IMR-90 (cell line): ENCODE measurements around the gene TENM4. TPM values are rescaled to one million over a fixed set of nuclear protein-coding genes. Genes with fewer than 3 reads are reported as not detected.

Source experiments
- ATAC-seq: fragments of 200-7000 bp; cut with Tn5 transposase; 2 replicates; pipeline ENCODE4 v1.9.1; 2020; ENCODE audit warnings: low read depth, mild to moderate bottlenecking, moderate library complexity
- BruUV-seq: library from RNA; stranded (reverse); fragments of 400-500 nt; replicated peaks from 2 replicates; lab custom pipeline; 2021; lab: Mats Ljungman, UMichigan
- CTCF ChIA-PET: fragments of 300-600 bp; formaldehyde crosslinking; extraction: SDS; loops from one replicate; lab custom pipeline; 2021; ENCODE audit warnings: antibody characterized with exemption; lab: Yijun Ruan, JAX
- POLR2A ChIA-PET: fragments of 300-600 bp; sonication (Branson Sonifier 250); formaldehyde crosslinking; loops from one replicate; lab custom pipeline; 2022; ENCODE audit warnings: antibody characterized with exemption; ENCODE audit not compliant: unreplicated experiment; lab: Charles Lee
- DNase-seq: peaks from one replicate; pipeline ENCODE4 v3.0.0; 2013
- H2AFZ ChIP-seq: replicated peaks from 2 replicates; pipeline ENCODE3; 2013; ENCODE audit warnings: low read length, mild to moderate bottlenecking; ENCODE audit not compliant: poor library complexity
- H2AK5ac ChIP-seq: 2 replicates; pipeline ENCODE4 v1.6.1; 2013; ENCODE audit warnings: low read depth, low read length, inconsistent platforms
- H2AK9ac ChIP-seq: replicated peaks from 2 replicates; pipeline ENCODE3; 2013; ENCODE audit warnings: mild to moderate bottlenecking, low read depth, low read length, moderate library complexity; ENCODE audit not compliant: poor library complexity
- H2BK120ac ChIP-seq: 2 replicates; pipeline ENCODE4 v1.6.1; 2013; ENCODE audit warnings: low read depth, low read length, inconsistent platforms
- H2BK15ac ChIP-seq: 3 replicates; pipeline ENCODE4 v1.6.1; 2013; ENCODE audit warnings: low read depth, low read length, inconsistent platforms
- H2BK20ac ChIP-seq: 2 replicates; pipeline ENCODE4 v1.6.1; 2013; ENCODE audit warnings: low read depth, mild to moderate bottlenecking, inconsistent platforms, low read length, moderate library complexity
- H2BK5ac ChIP-seq: 2 replicates; pipeline ENCODE4 v1.6.1; 2013; ENCODE audit warnings: mild to moderate bottlenecking, low read depth, low read length, inconsistent platforms; ENCODE audit not compliant: poor library complexity, severe bottlenecking
- H3K14ac ChIP-seq: replicated peaks from 2 replicates; pipeline ENCODE4 v1.6.1; 2013; ENCODE audit warnings: low read depth, low read length, inconsistent platforms
- H3K18ac ChIP-seq: 2 replicates; pipeline ENCODE4 v1.6.1; 2013; ENCODE audit warnings: low read depth, low read length, control low read depth
- H3K23ac ChIP-seq: 2 replicates; pipeline ENCODE4 v1.6.1; 2013; ENCODE audit warnings: low read depth, low read length, inconsistent platforms
- H3K27ac ChIP-seq: 2 replicates; pipeline ENCODE4 v1.5.1; 2013; ENCODE audit warnings: mild to moderate bottlenecking, control low read depth, low read length; ENCODE audit not compliant: insufficient read depth
- H3K27me3 ChIP-seq: 2 replicates; pipeline ENCODE4 v1.6.1; 2013; ENCODE audit warnings: low read length; ENCODE audit not compliant: control insufficient read depth, insufficient read depth
- H3K36me3 ChIP-seq: 2 replicates; pipeline ENCODE4 v1.6.1; 2013; ENCODE audit warnings: low read length, mixed read lengths; ENCODE audit not compliant: control insufficient read depth, insufficient read depth
- H3K4ac ChIP-seq: 2 replicates; pipeline ENCODE4 v1.6.1; 2013; ENCODE audit warnings: low read depth, low read length, inconsistent platforms
- H3K4me1 ChIP-seq: 2 replicates; pipeline ENCODE4 v1.6.1; 2013; ENCODE audit warnings: low read length, mixed read lengths; ENCODE audit not compliant: control insufficient read depth, insufficient read depth
- H3K4me2 ChIP-seq: 2 replicates; pipeline ENCODE4 v1.6.1; 2013; ENCODE audit warnings: low read depth, mild to moderate bottlenecking, control low read depth, low read length, moderate library complexity
- H3K4me3 ChIP-seq: 2 replicates; pipeline ENCODE4 v1.5.1; 2013; ENCODE audit warnings: low read depth, mild to moderate bottlenecking, control low read depth, low read length, moderate library complexity; ENCODE audit not compliant: insufficient read depth
- H3K56ac ChIP-seq: 2 replicates; pipeline ENCODE4 v1.6.1; 2013; ENCODE audit warnings: low read length, inconsistent platforms; ENCODE audit not compliant: insufficient read depth; ENCODE audit errors: extremely low read depth
- H3K79me1 ChIP-seq, 2 experiments: 2 replicates each; pipeline ENCODE4 v1.6.1; 2013; ENCODE audit warnings: low read length in 2 of 2, inconsistent platforms in 1 of 2, low read depth in 1 of 2
- H3K9ac ChIP-seq: 2 replicates; pipeline ENCODE4 v1.6.1; 2013; ENCODE audit warnings: low read depth, low read length, control low read depth
- H3K9me1 ChIP-seq: 2 replicates; pipeline ENCODE4 v1.6.1; 2013; ENCODE audit warnings: low read length, inconsistent platforms; ENCODE audit not compliant: insufficient read depth
- H3K9me3 ChIP-seq: 2 replicates; pipeline ENCODE4 v1.6.1; 2013; ENCODE audit warnings: low read length; ENCODE audit not compliant: control insufficient read depth, insufficient read depth
- H4K20me1 ChIP-seq: 2 replicates; pipeline ENCODE4 v1.6.1; 2013; ENCODE audit warnings: low read length, inconsistent platforms; ENCODE audit not compliant: insufficient read depth
- H4K5ac ChIP-seq: 2 replicates; pipeline ENCODE4 v1.6.1; 2013; ENCODE audit warnings: mild to moderate bottlenecking, low read depth, low read length, control low read depth
- H4K8ac ChIP-seq, 2 experiments: 2 replicates each; pipeline ENCODE4 v1.6.1; 2013; ENCODE audit warnings: low read depth in 2 of 2, low read length in 2 of 2, control low read depth in 1 of 2, inconsistent platforms in 1 of 2
- H4K91ac ChIP-seq: 2 replicates; pipeline ENCODE4 v1.6.1; 2013; ENCODE audit warnings: low read depth, low read length, inconsistent platforms; ENCODE audit not compliant: insufficient read depth
- BHLHE40 ChIP-seq: fragments of 150-350 bp; IDR thresholded peaks from 2 replicates; pipeline ENCODE4 v1.6.1; 2016; ENCODE audit warnings: mild to moderate bottlenecking, low read depth, low read length
- CEBPB ChIP-seq: IDR thresholded peaks from 2 replicates; pipeline ENCODE4 v1.6.1; 2012; ENCODE audit warnings: low read depth, low read length, improper control_type of control experiment
- CHD1 ChIP-seq: IDR thresholded peaks from 2 replicates; pipeline ENCODE4 v1.6.1; 2012; ENCODE audit warnings: low read depth, low read length, improper control_type of control experiment
- CTCF ChIP-seq: conservative IDR thresholded peaks from 2 replicates; pipeline ENCODE4 v1.5.1; 2012; ENCODE audit warnings: mild to moderate bottlenecking, low read depth, low read length, improper control_type of control experiment
- ELK1 ChIP-seq: fragments of 150-350 bp; IDR thresholded peaks from 2 replicates; pipeline ENCODE4 v1.6.1; 2016; ENCODE audit warnings: low read depth, mild to moderate bottlenecking, low read length, moderate library complexity, borderline replicate concordance
- FOS ChIP-seq: fragments of 150-350 bp; IDR thresholded peaks from 2 replicates; pipeline ENCODE4 v1.6.1; 2016; ENCODE audit warnings: low read depth, low read length
- MAFK ChIP-seq: IDR thresholded peaks from 2 replicates; pipeline ENCODE4 v1.6.1; 2012; ENCODE audit warnings: low read depth, low read length, improper control_type of control experiment
- MAZ ChIP-seq: IDR thresholded peaks from 2 replicates; pipeline ENCODE4 v1.6.1; 2012; ENCODE audit warnings: low read depth, mild to moderate bottlenecking, low read length, improper control_type of control experiment, moderate library complexity, borderline replicate concordance
- MXI1 ChIP-seq: IDR thresholded peaks from 2 replicates; pipeline ENCODE4 v1.6.1; 2012; ENCODE audit warnings: low read depth, mild to moderate bottlenecking, low read length, moderate library complexity, borderline replicate concordance
- NFE2L2 ChIP-seq: fragments of 150-350 bp; IDR thresholded peaks from 2 replicates; pipeline ENCODE4 v1.6.1; 2016; ENCODE audit warnings: low read depth, mild to moderate bottlenecking, low read length
- POLR2A ChIP-seq: IDR thresholded peaks from 2 replicates; pipeline ENCODE4 v1.6.1; 2012; ENCODE audit warnings: mild to moderate bottlenecking, low read depth, low read length
- RAD21 ChIP-seq: IDR thresholded peaks from 2 replicates; pipeline ENCODE4 v1.6.1; 2012; ENCODE audit warnings: low read length, improper control_type of control experiment
- RCOR1 ChIP-seq: IDR thresholded peaks from 2 replicates; pipeline ENCODE4 v1.6.1; 2012; ENCODE audit warnings: mild to moderate bottlenecking, low read length, improper control_type of control experiment; ENCODE audit not compliant: insufficient replicate concordance
- RFX5 ChIP-seq: IDR thresholded peaks from 2 replicates; pipeline ENCODE4 v1.8.0; 2012; ENCODE audit warnings: low read depth, mild to moderate bottlenecking, low read length, moderate library complexity
- SMC3 ChIP-seq: fragments of 150-350 bp; IDR thresholded peaks from 2 replicates; pipeline ENCODE4 v1.6.1; 2016; ENCODE audit warnings: low read depth, mild to moderate bottlenecking, antibody characterized with exemption, low read length, moderate library complexity
- USF2 ChIP-seq: fragments of 150-350 bp; IDR thresholded peaks from 2 replicates; pipeline ENCODE4 v1.6.1; 2017; ENCODE audit warnings: mild to moderate bottlenecking, antibody characterized with exemption, low read length, low read depth
- WGBS, 2 experiments: methylation state at CpG; one replicate each; pipeline versions ENCODE4 v1.1.5 to v1.1.7; 2013; ENCODE audit warnings: missing lambda C conversion rate in 2 of 2; ENCODE audit not compliant: insufficient read length in 1 of 2; ENCODE audit errors: extremely low coverage in 2 of 2; 5-methylcytosine and 5-hydroxymethylcytosine counted together
- dilution Hi-C: fragments of 300-500 bp; cut with HindIII; formaldehyde crosslinking; loops from one replicate; pipeline ENCODE4 v1.14.3; 2018; ENCODE audit warnings: low sequenced_read_pairs; ENCODE audit not compliant: unreplicated experiment
- in situ Hi-C: fragments of 300-500 bp; cut with MboI; formaldehyde crosslinking; loops from 3 replicates; pipeline ENCODE4 v1.14.3; 2019; ENCODE audit warnings: low sequenced_read_pairs, inconsistent platforms, mixed read lengths
- intact Hi-C: fragments of 100-400 bp; cut with micrococcal nuclease; formaldehyde crosslinking; loops from 2 replicates; pipeline ENCODE4 v1.10.0; 2022
- polyA plus RNA-seq, 3 experiments: library from polyadenylated mRNA; depleted of rRNA; stranded (reverse); fragments of >200 nt; gene quantifications; 2 replicates each; pipeline ENCODE4 v1.2.3, GENCODE V29; 2012; ENCODE audit warnings: low replicate concordance in 1 of 3
- total RNA-seq: library from RNA; depleted of rRNA; stranded (reverse); fragments of >200 nt; gene quantifications from 2 replicates; pipeline ENCODE4 v1.2.3, GENCODE V29; 2012

The TENM4 gene
- total and polyA plus RNA-seq, 2 of the 4 experiments (the other 2 are of a cell fraction) = 7.4 to 9.0 TPM

GRCh38 chr11:78732246-78732645 is 708.6 kb downstream of the TENM4 start:
- Histone ChIP-seq H3K27me3 (no peaks in the 10 kb centered on the region), H2BK120ac (no peak overlapping the region), H3K9me3 (no peaks in the 10 kb centered on the region), H3K56ac (no peak overlapping the region), H3K36me3 (peaks cover 6% of the 10 kb centered on the region; the same call in 1 of the 2 replicates), H3K4me1 (peaks cover 3% of the 10 kb centered on the region; the same call in 1 of the 2 replicates), H2BK20ac (no peak overlapping the region), H4K5ac (no peak overlapping the region; the same call in 1 of the 2 replicates), H2AK5ac (no peak overlapping the region; the same call in 1 of the 2 replicates), H4K91ac (no peak overlapping the region), H4K8ac (no peak overlapping the region), H3K4ac (no peak overlapping the region), H3K27ac (no peak overlapping the region), H3K18ac (no peak overlapping the region), H3K9ac (no peak overlapping the region), H2BK15ac (no peak overlapping the region), H2AFZ (no peak overlapping the region), H2AK9ac (no peak overlapping the region), H3K79me1 (no peaks in the 10 kb centered on the region), H2BK5ac (no peak overlapping the region), H3K4me2 (no peak overlapping the region), H3K23ac (no peak overlapping the region), H3K9me1 (no peaks in the 10 kb centered on the region; the same call in 1 of the 2 replicates), H4K20me1 (no peaks in the 10 kb centered on the region), H3K4me3 (no peak overlapping the region), H3K14ac (no peak overlapping the region)
- ATAC-seq (no peak), DNase-seq (no peak)
- BruUV-seq = no TSS peak
- CTCF ChIA-PET = no interaction called here
- TF ChIP-seq POLR2A (no peak), RFX5 (no peak), CEBPB (no peak), CTCF (no peak), NFE2L2 (no peak), BHLHE40 (no peak), MAFK (no peak), USF2 (no peak), RAD21 (no peak), MXI1 (no peak), RCOR1 (no peak), SMC3 (no peak), CHD1 (no peak), MAZ (no peak), ELK1 (no peak), FOS (no peak)
- 98% methylated on average over 5 of the region's 11 CpGs; no CpG with 5 or more reads in 1 of the 2 experiments for WGBS, 2 experiments
- dilution Hi-C loops (no loop called here), intact Hi-C loops (no loop called here), in situ Hi-C loops (no loop called here)
- POLR2A ChIA-PET = no interaction called here
